Esophagus squamous epithelium (tissue), 4 donors: ENCODE measurements around the gene KDM4C.
A peak's percentile ranks its signal among the peaks of the same experiment; 100 is the strongest.

Source experiments
- CTCF ChIP-seq, 6 experiments: fragments of 450-650 bp in 4 of 6; fragments of 200-600 bp in 2 of 6; sonication (generic) in 2 of 6; IDR thresholded peaks; one replicate each; pipeline ENCODE4 v1.5.1; 2016 to 2019; ENCODE audit warnings: antibody characterized with exemption in 6 of 6, mild to moderate bottlenecking in 4 of 6, moderate library complexity in 4 of 6
- POLR2A ChIP-seq, 4 donors: fragments of 450-650 bp; IDR thresholded peaks; one replicate each; pipeline ENCODE4 v1.6.1; 2017; ENCODE audit warnings: antibody characterized with exemption in 4 of 4, mild to moderate bottlenecking in 4 of 4, moderate library complexity in 3 of 4

DNA sequence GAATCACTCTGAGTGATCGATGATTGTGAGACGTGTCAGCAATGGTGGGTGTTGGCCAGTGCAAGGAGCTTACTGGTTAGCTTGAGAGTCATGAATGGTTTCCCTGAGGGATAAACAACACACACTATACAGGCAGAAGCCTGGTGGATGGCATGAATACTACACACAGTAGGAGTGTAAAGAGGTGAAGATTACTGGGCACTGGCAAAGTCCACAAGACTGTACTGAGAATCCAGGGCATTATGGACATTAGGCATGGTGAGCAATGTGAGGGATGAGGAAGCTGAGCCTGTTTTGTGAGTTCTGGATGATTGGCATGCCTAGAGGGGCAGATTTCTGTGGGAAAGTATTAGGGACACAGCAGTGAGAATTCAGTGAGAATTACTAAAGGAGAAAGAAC lies 71.3 kb downstream of the KDM4C start:
- TF ChIP-seq CTCF (IDR thresholded peaks at IDR 0.05) (peak in 1 of 6 experiments; percentile 38), POLR2A (IDR thresholded peaks at IDR 0.05) (no peak)
